GM19193 (cell line): ENCODE results near the gene TTLL10.

Experiments
- POLR2A ChIP-seq: IDR thresholded peaks from 4 replicates; pipeline ENCODE4 v1.6.1; 2011; ENCODE audit not compliant: insufficient read depth, insufficient read length; ENCODE audit errors: extremely low read depth

Gene TTLL10

DNA sequence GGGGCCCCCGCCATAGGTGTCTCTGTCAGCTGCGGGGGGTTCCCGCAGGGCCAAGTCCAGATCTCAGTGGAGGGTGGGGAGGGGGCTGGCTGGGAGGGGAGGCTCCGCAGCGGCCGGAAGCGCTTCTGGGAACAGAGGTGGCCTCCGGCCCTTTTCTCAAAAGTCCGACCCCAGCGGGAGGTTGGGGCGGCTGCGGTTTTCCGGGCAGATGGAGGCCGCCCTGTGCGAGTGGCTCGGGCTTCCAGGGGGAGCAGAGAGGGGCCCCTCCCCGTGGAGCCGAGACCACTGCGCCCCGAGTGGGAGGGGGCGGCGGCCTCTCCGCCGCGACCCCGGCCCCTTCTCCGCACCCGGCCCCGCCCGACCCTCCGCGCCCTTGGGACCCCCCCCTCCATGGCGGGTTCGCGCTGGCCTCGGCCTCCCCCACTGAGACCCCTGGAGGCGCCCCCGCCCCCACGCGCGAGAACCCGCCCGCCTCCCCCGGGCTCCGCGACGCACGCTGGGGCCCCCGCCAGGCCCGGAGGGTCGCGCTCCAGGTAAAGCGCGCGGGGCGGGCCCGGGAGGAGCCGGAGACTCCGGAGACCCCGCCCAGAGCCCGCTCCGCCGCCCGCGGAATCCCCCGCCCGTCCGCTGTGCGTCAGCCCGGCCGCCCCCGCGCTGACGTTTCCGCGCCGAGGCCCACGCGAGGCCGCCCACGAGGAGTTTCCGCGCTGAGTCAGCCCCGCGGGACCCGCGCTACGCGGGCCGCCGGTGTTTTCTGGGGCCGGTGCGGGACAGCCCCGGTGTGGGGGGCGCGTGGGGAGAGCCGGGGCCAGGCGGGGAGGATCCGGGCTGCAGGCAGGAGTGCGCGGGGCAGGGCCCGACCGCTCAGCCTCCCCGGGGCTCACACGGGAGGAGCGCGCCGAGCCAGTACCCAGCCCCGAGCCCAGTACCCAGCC lies 27.5 kb downstream of the TTLL10 start:
- no peak for TF ChIP-seq POLR2A

DNA sequence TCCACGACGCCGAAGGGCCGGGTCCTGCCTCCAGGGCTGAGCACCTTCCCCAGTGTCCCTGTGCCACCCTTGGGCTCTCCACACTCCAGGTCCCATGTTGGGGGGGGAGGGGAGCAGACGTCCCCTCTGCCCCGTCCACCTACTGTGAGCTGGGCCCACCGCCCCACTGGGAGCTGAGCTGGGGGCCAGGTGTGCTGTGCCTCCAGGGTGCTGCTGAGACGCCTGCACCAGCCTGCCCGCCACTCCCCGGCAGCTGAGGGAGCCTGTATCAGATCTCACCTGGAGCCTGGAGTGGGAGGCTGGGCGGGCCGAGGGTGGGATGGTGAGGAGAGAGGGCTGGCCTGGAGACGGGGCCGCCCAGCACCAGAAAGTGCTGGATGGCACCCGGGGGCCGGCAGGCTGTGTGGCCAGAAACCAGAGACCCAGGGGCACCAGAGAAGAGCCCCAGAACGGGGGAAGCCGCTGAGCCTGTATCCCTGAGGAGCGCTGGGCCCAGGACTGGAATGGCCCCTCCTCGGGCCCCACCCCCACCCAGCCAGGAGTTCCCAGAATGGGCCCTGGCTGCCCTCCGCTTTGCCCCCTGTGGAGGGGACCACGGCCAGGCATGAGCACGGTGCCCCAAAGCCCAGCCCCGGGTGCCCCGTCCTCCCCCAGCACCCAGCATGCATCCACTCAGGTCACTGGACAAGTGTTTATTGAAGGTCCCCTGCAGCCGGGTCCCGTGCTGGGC lies 29.3 kb downstream of the TTLL10 start:
- TF ChIP-seq POLR2A: no peak

DNA sequence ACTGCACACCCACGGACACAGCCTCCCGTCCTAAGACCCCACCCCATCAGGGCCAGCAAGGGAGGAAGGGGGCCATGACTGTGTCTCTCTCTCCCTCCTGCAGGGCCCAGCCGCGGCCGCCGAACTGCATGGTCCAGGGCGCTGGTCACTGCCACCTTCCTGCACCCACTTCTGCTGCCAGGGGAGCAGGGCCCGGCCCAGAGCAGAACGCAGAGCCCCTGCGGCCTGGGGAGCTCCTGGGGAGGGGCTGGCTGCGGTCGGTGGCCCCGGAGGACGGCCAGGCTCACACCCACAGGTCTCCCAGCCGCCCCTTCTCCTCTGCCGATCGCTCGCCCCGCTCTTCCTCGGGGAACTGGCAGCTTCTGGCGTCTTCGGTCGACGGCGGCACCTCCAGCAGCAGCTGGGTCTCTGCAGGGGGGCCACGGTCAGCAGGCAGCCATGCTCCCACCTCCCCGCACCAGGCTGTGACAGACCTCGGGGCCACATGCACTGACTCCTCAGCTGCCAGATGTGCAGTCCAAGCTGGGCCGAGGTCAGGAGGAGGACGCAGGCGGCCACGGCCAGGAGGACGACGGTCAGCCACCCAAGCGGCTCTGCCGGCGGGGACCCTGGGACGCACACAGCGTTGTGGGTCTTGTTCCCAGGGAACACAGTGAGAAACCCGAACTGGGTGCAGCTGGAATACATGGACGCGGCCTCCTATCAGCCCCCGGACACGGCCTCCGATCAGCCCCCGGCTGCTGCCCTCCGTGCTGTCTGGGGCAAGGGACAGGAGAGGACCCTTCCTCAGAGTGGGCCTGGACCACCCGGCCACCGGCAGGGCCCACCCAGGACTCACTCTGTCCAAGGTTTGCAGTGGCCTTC lies 30.1 kb downstream of the TTLL10 start:
- no peak for TF ChIP-seq POLR2A

DNA sequence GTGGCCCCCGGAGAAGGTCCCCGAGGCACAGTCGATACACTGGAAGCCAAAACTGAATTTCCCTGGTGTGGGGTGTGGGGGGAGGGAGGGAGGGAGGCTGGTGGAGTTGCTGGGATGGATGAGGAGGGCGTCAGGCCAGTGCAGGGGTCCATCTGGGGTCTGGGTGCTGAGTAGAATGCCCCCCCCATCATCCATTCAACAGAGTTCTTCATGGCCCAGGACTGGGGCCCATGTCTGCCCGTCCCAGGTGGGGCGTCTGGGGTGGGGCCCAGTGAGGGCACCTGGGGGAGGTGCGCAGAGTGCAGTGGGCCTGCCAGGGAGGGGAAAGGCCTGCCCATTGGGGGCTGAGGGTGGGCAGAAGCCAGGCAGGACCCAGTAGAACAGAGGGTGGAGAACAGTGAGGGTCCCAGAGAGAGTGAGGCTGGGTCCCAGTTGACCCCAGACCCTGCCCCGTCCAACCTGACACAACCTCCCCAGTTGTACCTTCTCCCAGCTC lies 30.8 kb downstream of the TTLL10 start:
- TF ChIP-seq POLR2A: no peak

DNA sequence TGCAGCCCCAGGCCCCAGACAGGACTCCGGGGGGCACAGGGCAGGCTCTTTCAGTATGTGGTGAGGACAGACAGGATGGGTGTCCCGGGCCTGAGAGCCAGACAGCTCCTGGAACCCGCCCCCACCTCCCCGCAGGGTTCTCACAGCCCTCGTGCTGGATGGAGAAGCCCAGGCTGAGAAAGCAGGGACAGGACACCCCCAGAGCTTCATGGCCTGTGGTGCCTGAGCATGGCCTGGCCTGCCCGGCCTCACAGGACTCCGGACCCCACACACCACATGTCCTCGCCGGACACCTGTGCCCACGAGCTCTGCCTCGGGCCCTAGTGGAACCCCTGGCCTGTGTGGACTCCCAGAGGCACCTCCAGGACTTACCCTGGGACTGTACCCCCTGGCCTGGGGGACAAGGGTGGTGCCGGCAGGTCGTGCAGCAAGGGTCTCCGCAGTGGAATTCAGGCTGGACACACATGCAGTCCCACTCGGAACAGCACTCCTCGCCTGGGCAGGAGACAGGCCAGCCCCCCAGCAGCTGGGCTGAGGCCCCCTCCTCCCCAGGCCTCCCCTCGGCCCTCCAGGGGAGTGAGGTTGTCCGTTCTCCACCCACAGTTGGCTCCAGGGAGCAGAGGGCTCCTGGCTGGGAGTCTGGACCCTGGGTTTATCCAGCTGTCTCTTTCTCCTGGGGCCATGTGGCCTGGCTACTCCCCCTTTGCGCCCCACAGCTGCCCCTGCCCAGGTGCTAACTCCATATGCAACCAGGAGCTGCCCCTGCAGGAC lies 31.5 kb downstream of the TTLL10 start:
- TF ChIP-seq POLR2A: no peak

DNA sequence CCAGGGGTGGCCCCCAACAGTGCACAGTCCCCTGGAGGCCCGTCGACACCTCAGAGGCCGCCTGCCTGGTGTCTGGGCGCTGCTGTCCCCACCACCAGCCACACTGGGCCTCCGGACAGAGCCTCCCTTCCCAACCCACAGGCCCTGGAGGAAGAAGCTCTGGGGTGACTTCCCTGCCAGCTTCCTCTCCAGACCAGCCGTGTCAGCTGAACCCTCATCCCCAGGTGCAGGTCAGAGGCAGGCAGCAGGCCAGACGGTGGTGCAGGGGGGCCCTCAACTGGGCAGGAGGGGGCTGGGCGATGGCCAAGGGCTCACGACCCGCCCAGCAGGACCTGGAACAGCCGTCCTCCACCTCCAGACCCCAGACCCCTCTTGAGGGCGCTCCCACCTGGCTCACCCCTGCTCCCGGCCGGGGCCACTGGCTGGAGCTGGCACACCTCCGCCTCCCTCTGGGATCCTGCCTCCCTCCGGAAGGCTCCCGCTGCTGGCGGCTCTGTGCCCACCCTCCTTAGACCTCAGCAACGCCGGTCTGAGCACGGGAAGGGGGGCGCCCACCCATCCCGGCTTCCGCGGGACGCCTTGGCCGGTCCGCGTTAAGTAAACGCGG lies 32.2 kb downstream of the TTLL10 start:
- no peak for TF ChIP-seq POLR2A

DNA sequence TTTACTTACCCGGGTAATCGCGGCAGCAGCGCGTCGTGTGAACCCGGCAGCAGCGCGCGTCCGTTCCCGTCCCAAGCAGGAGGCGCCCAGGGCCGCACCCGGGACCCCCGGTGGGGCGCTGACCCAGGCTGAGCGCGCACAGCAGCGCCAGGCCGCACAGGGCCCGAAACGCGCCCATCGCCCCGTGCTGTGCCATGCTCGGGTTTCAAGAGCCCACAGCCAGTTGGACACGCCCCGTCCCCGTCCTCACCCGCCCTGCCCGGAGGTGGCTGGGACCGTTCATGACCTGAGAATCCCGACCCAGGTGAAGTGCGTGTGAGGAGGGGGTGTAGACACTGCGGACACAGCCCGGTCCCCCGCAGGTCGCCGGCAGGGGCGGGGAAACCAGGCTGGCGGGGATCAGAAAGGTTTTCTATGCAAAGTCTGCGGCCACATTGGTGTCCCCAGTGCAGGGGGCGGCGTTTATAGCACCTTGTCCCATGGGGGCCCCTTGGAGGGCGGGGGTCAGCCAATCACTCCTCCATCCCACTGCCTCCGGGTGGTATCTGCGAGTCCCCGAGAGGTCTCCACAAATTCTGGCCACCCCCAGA lies 32.8 kb downstream of the TTLL10 start, which contains the start of gene TNFRSF18:
Gene TNFRSF18 (minus strand): TSS at position 217 of the 590 bp plus-strand sequence. CDS start 21 bp downstream, at position 196.
- TF ChIP-seq POLR2A: no peak

DNA sequence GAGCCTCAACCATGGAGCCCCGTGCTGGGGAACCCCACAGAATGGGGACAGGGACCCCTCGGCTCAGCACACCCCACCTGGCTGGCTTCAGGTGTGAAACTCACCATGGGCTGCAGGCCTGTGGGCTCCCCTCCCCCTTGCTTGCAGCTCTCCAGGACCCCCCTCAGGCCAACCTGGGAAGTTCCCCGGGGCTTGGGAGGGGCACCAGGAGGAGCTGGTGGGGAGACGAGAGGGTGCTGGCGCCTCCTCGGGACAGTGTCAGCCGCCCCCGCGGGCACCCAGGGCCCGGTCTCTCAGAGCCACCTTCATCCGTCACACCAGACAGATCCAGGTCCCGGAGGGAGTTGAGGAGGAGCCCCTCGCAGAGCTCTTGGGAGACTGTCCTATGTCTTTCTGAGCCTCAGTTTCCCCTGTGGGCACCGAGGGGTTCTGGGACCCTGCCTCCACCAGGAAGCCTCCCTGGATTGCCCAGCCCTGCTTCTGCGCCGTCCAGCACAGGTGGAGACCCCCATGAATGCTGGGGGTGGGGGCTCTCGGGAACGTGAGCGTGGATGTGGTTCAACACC lies 33.4 kb downstream of the TTLL10 start:
- TF ChIP-seq POLR2A: no peak

DNA sequence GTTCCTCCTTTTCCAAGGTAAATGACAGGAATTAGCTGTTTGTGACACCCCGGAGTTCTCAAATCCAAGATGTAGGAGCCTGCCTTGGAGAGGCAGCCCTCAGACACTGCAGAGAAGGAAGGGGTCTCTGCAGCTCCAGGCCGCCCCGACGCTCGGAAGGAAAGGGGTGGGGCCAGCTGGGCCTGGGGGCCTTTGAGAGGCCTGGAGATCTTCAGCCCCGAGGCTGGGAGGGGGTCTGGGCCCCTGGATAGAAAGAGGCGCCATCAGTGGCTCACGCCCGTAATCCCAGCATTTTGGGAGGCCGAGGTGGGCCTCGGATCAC lies 33.9 kb downstream of the TTLL10 start:
- no peak for TF ChIP-seq POLR2A

DNA sequence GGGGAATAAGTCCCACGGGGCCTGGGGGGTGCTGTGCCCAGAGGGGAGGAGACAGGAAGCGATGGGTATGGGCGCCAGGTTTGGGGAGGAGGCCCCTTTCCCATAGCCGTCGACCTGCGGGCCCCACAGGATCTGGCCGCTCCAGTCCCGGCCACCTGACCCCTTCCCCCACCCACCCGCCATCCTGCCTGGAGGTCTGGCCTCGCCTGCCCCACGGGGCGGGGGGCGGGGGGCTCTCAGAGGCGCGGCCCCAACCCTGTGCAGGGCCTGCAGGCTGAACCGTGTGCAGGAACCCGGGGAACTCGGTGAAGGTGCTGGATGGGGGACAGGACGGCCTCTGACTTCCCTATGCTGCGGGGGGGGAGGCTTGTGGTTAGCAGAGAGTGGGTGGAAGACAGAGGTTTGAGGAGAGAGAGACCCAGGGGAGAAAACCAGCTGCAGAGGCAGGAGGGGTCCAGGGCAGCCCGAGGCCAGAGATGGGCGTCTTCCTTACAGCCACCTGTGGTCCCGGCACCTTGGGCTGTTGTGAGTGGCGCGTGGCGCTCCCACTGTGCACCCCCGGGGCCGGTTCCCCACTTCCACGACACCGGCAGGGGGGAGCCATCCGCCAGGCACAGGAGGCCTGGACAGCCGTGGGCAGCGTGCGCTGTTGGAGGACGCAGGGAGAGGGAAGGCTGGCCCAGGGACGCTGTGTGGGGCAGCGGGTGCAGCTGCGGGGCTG lies 35.2 kb downstream of the TTLL10 start:
- no peak for TF ChIP-seq POLR2A

DNA sequence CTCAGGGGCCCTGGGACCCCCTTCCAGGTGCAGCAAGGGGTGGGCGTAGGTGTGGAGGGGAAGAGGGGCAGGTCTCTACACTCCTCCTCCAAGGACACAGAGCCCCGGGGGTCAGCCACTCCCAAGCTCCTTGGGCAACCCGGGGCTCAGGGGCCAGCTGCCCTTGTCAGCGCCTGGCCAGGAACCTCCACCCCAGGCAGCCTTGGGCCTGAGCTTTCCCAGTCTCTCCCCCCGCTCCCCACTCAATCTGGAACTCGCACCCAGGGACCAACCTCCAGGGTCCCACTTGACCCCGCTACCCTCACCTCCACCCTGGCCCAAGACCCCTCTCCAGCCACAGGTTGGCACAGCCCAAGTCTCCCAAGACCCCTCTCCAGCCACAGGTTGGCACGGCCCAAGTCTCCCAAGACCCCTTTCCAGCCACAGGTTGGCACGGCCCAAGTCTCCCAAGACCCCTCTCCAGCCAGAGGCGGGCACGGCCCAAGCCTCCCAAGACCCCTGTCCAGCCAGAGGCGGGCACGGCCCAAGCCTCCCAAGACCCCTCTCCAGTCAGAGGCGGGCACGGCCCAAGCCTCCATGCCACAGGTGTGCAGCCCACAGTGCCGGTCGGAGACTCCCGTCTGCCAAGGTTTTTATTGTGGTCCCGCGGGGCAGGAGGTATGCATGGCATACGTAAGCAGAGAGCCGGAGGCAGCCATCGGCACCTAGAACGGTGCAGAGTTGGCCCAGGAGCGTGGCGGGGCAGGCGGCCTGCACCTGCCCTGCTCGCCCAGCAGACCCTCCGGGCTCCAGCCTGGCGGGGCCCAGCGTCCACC lies 37.3 kb downstream of the TTLL10 start:
- TF ChIP-seq POLR2A: no peak
